Activated B cell treated with CpG ODN at 0.5 μM for 24 hours (primary cell): ENCODE data around the gene CCDC34. TPM values are rescaled to one million over a fixed set of nuclear protein-coding genes. Genes with fewer than 3 reads are reported as not detected.

Experiments
- ATAC-seq: fragments of 200-7000 bp; cut with Tn5 transposase; one replicate; pipeline ENCODE4 v1.10.0; 2021; ENCODE audit warnings: low read depth, mild to moderate bottlenecking, moderate library complexity
- CTCF ChIA-PET: fragments of 350-600 bp; sonication (Branson Sonifier 250); formaldehyde crosslinking; loops from one replicate; lab custom pipeline; 2021; ENCODE audit warnings: antibody characterized with exemption; lab: Charles Lee
- POLR2A ChIA-PET: fragments of 350-600 bp; sonication (Branson Sonifier 250); formaldehyde crosslinking; loops from one replicate; lab custom pipeline; 2021; ENCODE audit warnings: antibody characterized with exemption; lab: Charles Lee
- DNase-seq: peaks from one replicate; pipeline ENCODE4 v3.0.0; 2022
- H3K27ac Mint-ChIP-seq: one replicate; pipeline ENCODE4 v1.8.0; 2020; ENCODE audit warnings: mixed read lengths
- H3K27me3 Mint-ChIP-seq: one replicate; pipeline ENCODE4 v1.8.0; 2021; ENCODE audit warnings: mixed read lengths
- H3K36me3 Mint-ChIP-seq: one replicate; pipeline ENCODE4 v1.8.0; 2021; ENCODE audit warnings: low read depth, mixed read lengths
- H3K4me1 Mint-ChIP-seq: one replicate; pipeline ENCODE4 v1.8.0; 2021; ENCODE audit warnings: mixed read lengths
- H3K4me3 Mint-ChIP-seq: one replicate; pipeline ENCODE4 v1.8.0; 2020; ENCODE audit warnings: mild to moderate bottlenecking, mixed read lengths
- H3K9me3 Mint-ChIP-seq: one replicate; pipeline ENCODE4 v1.8.0; 2020; ENCODE audit warnings: mixed read lengths
- CTCF ChIP-seq: fragments of 200-600 bp; IDR thresholded peaks from one replicate; pipeline ENCODE4 v1.8.0; 2022; ENCODE audit warnings: antibody characterized with exemption, mild to moderate bottlenecking
- intact Hi-C: fragments of 100-400 bp; cut with micrococcal nuclease; formaldehyde crosslinking; loops from one replicate; pipeline ENCODE4 v1.15.1; 2024
- total RNA-seq: library from RNA; stranded (reverse); gene quantifications from 2 replicates; pipeline ENCODE4 v1.2.3, GENCODE V29; 2022

CCDC34 gene
- total RNA-seq, 1 donor from 2014 or later = 3.7 TPM

- Mint-ChIP-seq H3K36me3 (no peaks in the 10 kb centered on the region), H3K4me1 (no peaks in the 10 kb centered on the region), H3K27ac (no peak overlapping the region), H3K9me3 (peaks cover 13% of the 10 kb centered on the region), H3K27me3 (peaks cover 3% of the 10 kb centered on the region), H3K4me3 (no peak overlapping the region)
- TF ChIP-seq CTCF = no peak
- ATAC-seq = no peak
- intact Hi-C loops = loop anchor here (1.0 to 10.0 kb wide), 4 partner anchors 62 to 541 kb away; no protein-coding TSS in a partner anchor
- POLR2A ChIA-PET = no interaction called here
- DNase-seq = no peak
- CTCF ChIA-PET = interaction anchor here (0.7 to 1.7 kb wide), 10 partner anchors 9 to 190 kb away, joined by 3 to 19 read pairs (median 4); no protein-coding TSS in a partner anchor
These were observed 67.1 kb downstream of the CCDC34 start for GRCh38 chr11:27295928-27296327.

- intact Hi-C loops = loop anchor here (5.0 to 10.0 kb wide), 2 partner anchors 193 to 540 kb away; no protein-coding TSS in a partner anchor
- H3K36me3 Mint-ChIP-seq = no peaks in the 10 kb centered on the region
- CTCF ChIA-PET = interaction anchor here (0.9 to 1.0 kb wide), 2 partner anchors 109 to 111 kb away, joined by 3 to 4 read pairs; no protein-coding TSS in a partner anchor
- H3K4me3 Mint-ChIP-seq = no peak overlapping the region
- TF ChIP-seq CTCF = no peak
- DNase-seq (no peak), ATAC-seq (no peak)
- H3K4me1 Mint-ChIP-seq = no peaks in the 10 kb centered on the region
- H3K9me3 Mint-ChIP-seq = peaks cover 21% of the 10 kb centered on the region
- H3K27me3 Mint-ChIP-seq = peaks cover 5% of the 10 kb centered on the region
- POLR2A ChIA-PET = no interaction called here
- no peak overlapping the region for H3K27ac Mint-ChIP-seq
These were observed 68.4 kb downstream of the CCDC34 start for GRCh38 chr11:27294654-27295053.

DNA sequence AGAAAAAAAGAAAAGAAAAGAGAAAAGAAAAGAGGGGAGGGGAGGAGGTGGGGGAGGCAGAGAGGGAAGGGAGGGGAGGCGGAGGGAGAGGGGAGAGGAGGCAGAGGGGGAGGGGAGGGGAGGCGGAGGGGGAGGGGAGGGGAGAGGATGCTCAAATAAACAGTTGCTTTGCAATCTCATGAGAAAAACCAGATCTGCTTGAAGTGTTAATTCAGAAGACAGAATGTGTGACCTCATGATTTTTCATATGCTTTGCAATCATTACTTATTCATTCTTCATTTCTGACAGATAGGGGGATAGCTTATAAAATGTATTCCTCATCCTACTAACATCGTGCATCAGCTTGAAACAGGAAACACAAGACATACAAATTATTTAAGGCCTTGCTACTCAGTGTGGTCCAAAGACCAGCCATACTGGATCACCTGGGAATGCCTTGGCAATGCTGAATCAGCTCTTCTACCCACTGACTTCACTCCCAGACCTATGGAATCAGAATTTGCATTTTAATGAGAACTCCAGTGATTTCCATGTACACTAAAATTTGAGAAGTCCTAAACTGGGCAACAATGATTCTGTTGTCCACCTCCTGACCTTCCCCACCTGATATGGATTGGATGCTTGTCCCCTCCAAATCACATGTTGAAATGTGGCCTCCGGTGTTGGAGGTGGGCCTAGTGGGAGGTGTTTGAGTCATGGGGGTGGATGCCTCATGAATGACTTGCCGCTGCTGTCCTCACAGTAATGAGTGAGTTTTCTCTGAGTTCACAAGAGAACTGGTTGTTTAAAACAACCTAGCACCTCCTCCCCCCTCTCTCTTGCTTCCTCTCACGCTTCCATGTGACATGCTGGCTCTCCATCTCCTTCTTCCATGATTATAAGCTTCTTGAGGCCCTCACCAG lies 69.2 kb downstream of the CCDC34 start:
- H3K9me3 Mint-ChIP-seq = peaks cover 22% of the 10 kb centered on the region
- TF ChIP-seq CTCF = no peak
- no peak overlapping the region for H3K27ac Mint-ChIP-seq
- peaks cover 6% of the 10 kb centered on the region for H3K27me3 Mint-ChIP-seq
- no peaks in the 10 kb centered on the region for H3K36me3 Mint-ChIP-seq
- intact Hi-C loops = loop anchor here (10.0 kb wide), 1 partner anchor 539 kb away; no protein-coding TSS in a partner anchor
- ChIA-PET CTCF (interaction anchor here (0.7 to 1.0 kb wide), 3 partner anchors 24 to 110 kb away, joined by 3 to 4 read pairs (median 3); no protein-coding TSS in a partner anchor), POLR2A (no interaction called here)
- ATAC-seq (no peak), DNase-seq (no peak)
- no peak overlapping the region for H3K4me3 Mint-ChIP-seq
- H3K4me1 Mint-ChIP-seq = no peaks in the 10 kb centered on the region

DNA sequence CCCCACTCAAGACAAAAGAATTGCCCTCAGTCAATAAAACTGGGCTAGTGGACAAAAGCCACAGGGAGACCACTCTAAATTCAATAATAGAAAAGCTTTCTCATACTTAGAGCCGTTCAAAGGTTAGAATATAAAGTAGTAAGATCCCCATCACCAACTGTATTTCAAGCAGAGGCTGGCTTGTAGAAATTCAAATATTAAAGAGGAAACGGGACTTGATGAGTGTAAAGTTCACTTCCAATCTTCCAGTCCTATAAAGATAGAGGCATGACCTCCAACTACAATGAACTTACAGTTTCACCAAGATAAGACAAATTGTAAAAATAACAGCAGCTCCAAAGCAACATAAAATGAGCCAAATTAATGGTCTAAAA lies 70.4 kb downstream of the CCDC34 start:
- TF ChIP-seq CTCF = no peak
- Mint-ChIP-seq H3K27me3 (peaks cover 4% of the 10 kb centered on the region), H3K9me3 (peaks cover 22% of the 10 kb centered on the region), H3K36me3 (no peaks in the 10 kb centered on the region), H3K4me1 (no peaks in the 10 kb centered on the region), H3K27ac (no peak overlapping the region), H3K4me3 (no peak overlapping the region)
- ChIA-PET CTCF (no interaction called here), POLR2A (no interaction called here)
- DNase-seq (no peak), ATAC-seq (no peak)
- intact Hi-C loops = loop anchor here (10.0 kb wide), 1 partner anchor 538 kb away; no protein-coding TSS in a partner anchor
